HEK293 (cell line): ENCODE results near the gene UCKL1.

ENCODE experiments used
- CTCF ChIA-PET: fragments of 350-600 bp; formaldehyde crosslinking; extraction: SDS; loops from one replicate; lab custom pipeline; 2021; ENCODE audit warnings: antibody characterized with exemption; lab: Yijun Ruan, JAX
- POLR2A ChIA-PET: fragments of 300-600 bp; formaldehyde crosslinking; extraction: SDS; loops from one replicate; lab custom pipeline; 2020; ENCODE audit warnings: antibody characterized with exemption, inconsistent platforms; lab: Yijun Ruan, JAX
- H3K27ac ChIP-seq: fragments of 200-500 bp; sonication (Bioruptor generic); 2 replicates; pipeline ENCODE4 v1.5.1; 2014; ENCODE audit warnings: low read depth, low read length, control low read depth, inconsistent platforms; ENCODE audit errors: extremely low read depth
- H3K36me3 ChIP-seq, 2 experiments: fragments of 200-500 bp in 1 of 2; sonication (Bioruptor generic) in 1 of 2; 1 replicate in 1 of 2; 2 replicates in 1 of 2; pipeline ENCODE4 v1.5.1; 2014 to 2017; ENCODE audit warnings: inconsistent platforms in 2 of 2, low read length in 2 of 2; ENCODE audit not compliant: control insufficient read depth in 2 of 2, insufficient read depth in 1 of 2
- H3K4me1 ChIP-seq: fragments of 200-500 bp; sonication (Bioruptor generic); 2 replicates; pipeline ENCODE4 v1.5.1; 2014; ENCODE audit warnings: mild to moderate bottlenecking, low read length, inconsistent platforms; ENCODE audit not compliant: control insufficient read depth, insufficient read depth
- H3K4me3 ChIP-seq: 2 replicates; pipeline ENCODE4 v1.5.1; 2011; ENCODE audit warnings: low read depth, mild to moderate bottlenecking, control low read depth, low read length, moderate library complexity
- H3K9me3 ChIP-seq: fragments of 200-500 bp; sonication (Bioruptor generic); 2 replicates; pipeline ENCODE4 v1.5.1; 2014; ENCODE audit warnings: low read depth, low read length, inconsistent platforms; ENCODE audit not compliant: control insufficient read depth, insufficient read depth
- BCL11A ChIP-seq: fragments of 450-650 bp; formaldehyde crosslinking; IDR thresholded peaks from 2 replicates; pipeline ENCODE4 v1.5.1; 2016; ENCODE audit warnings: low read depth, missing biosample characterization, missing genetic modification characterization
- GFI1B ChIP-seq: fragments of 450-650 bp; formaldehyde crosslinking; IDR thresholded peaks from 2 replicates; pipeline ENCODE4 v1.5.1; 2016; ENCODE audit warnings: missing biosample characterization, missing genetic modification characterization
- GLI4 ChIP-seq: fragments of 450-650 bp; formaldehyde crosslinking; IDR thresholded peaks from 2 replicates; pipeline ENCODE4 v1.5.1; 2016; ENCODE audit warnings: missing biosample characterization, missing genetic modification characterization
- GLIS1 ChIP-seq: fragments of 450-650 bp; formaldehyde crosslinking; IDR thresholded peaks from 2 replicates; pipeline ENCODE4 v1.5.1; 2016; ENCODE audit warnings: missing biosample characterization, missing genetic modification characterization
- KLF17 ChIP-seq: fragments of 450-650 bp; formaldehyde crosslinking; IDR thresholded peaks from 2 replicates; pipeline ENCODE4 v1.5.1; 2016; ENCODE audit warnings: missing biosample characterization, missing genetic modification characterization
- PRDM1 ChIP-seq: fragments of 450-650 bp; formaldehyde crosslinking; IDR thresholded peaks from 2 replicates; pipeline ENCODE4; 2016; ENCODE audit warnings: missing biosample characterization, missing genetic modification characterization
- PRDM10 ChIP-seq: fragments of 450-650 bp; formaldehyde crosslinking; IDR thresholded peaks from 2 replicates; pipeline ENCODE4 v1.5.1; 2016; ENCODE audit warnings: missing biosample characterization, missing genetic modification characterization
- REST ChIP-seq: fragments of 450-650 bp; formaldehyde crosslinking; IDR thresholded peaks from 2 replicates; pipeline ENCODE4 v1.5.1; 2016; ENCODE audit warnings: missing biosample characterization, missing genetic modification characterization
- SP2 ChIP-seq: fragments of 450-650 bp; formaldehyde crosslinking; IDR thresholded peaks from 2 replicates; pipeline ENCODE4 v1.5.1; 2016; ENCODE audit warnings: missing biosample characterization, missing genetic modification characterization
- SP7 ChIP-seq: fragments of 450-650 bp; formaldehyde crosslinking; IDR thresholded peaks from 2 replicates; pipeline ENCODE4 v1.5.1; 2016; ENCODE audit warnings: missing biosample characterization, missing genetic modification characterization
- ZBTB1 ChIP-seq: fragments of 450-650 bp; formaldehyde crosslinking; IDR thresholded peaks from 2 replicates; pipeline ENCODE4 v1.5.1; 2016; ENCODE audit warnings: missing biosample characterization, missing genetic modification characterization
- ZBTB48 ChIP-seq: fragments of 450-650 bp; formaldehyde crosslinking; IDR thresholded peaks from 2 replicates; pipeline ENCODE4 v1.5.1; 2016; ENCODE audit warnings: missing biosample characterization, missing genetic modification characterization
- ZIC2 ChIP-seq: fragments of 450-650 bp; formaldehyde crosslinking; IDR thresholded peaks from 2 replicates; pipeline ENCODE4 v1.5.1; 2016; ENCODE audit warnings: missing biosample characterization, missing genetic modification characterization
- ZNF112 ChIP-seq: fragments of 450-650 bp; formaldehyde crosslinking; IDR thresholded peaks from 2 replicates; pipeline ENCODE4 v1.5.0; 2017; ENCODE audit warnings: missing biosample characterization, missing genetic modification characterization
- ZNF157 ChIP-seq: fragments of 450-650 bp; formaldehyde crosslinking; IDR thresholded peaks from 2 replicates; pipeline ENCODE4 v1.5.1; 2016; ENCODE audit warnings: missing biosample characterization, missing genetic modification characterization
- ZNF174 ChIP-seq: fragments of 450-650 bp; formaldehyde crosslinking; IDR thresholded peaks from 2 replicates; pipeline ENCODE4 v1.5.0; 2017; ENCODE audit warnings: missing biosample characterization, mild to moderate bottlenecking, missing genetic modification characterization
- ZNF18 ChIP-seq: fragments of 450-650 bp; formaldehyde crosslinking; IDR thresholded peaks from 2 replicates; pipeline ENCODE4 v1.5.1; 2016; ENCODE audit warnings: missing biosample characterization, missing genetic modification characterization
- ZNF449 ChIP-seq: fragments of 450-650 bp; formaldehyde crosslinking; IDR thresholded peaks from 2 replicates; pipeline ENCODE4 v1.5.1; 2017; ENCODE audit warnings: missing biosample characterization, mild to moderate bottlenecking, missing genetic modification characterization, moderate library complexity
- ZNF560 ChIP-seq: fragments of 450-650 bp; formaldehyde crosslinking; IDR thresholded peaks from 2 replicates; pipeline ENCODE4 v1.5.1; 2017; ENCODE audit warnings: missing biosample characterization, missing genetic modification characterization, borderline replicate concordance
- ZNF600 ChIP-seq: fragments of 450-650 bp; formaldehyde crosslinking; IDR thresholded peaks from 2 replicates; pipeline ENCODE4 v1.5.1; 2016; ENCODE audit warnings: missing biosample characterization, missing genetic modification characterization
- ZNF624 ChIP-seq: fragments of 450-650 bp; formaldehyde crosslinking; IDR thresholded peaks from 2 replicates; pipeline ENCODE4 v1.5.1; 2017; ENCODE audit warnings: missing biosample characterization, missing genetic modification characterization
- ZNF692 ChIP-seq: fragments of 450-650 bp; formaldehyde crosslinking; IDR thresholded peaks from 2 replicates; pipeline ENCODE4 v1.5.1; 2016; ENCODE audit warnings: missing biosample characterization, missing genetic modification characterization

The UCKL1 gene

GRCh38 chr20:63978319-63979228 lies 22.4 kb upstream of the UCKL1 start (continued):
- TF ChIP-seq ZNF624 (tag by site-specific recombination) = no peak
- TF ChIP-seq ZBTB1 = no peak
- no peak for TF ChIP-seq ZNF560 (tag by site-specific recombination)
- no peak for TF ChIP-seq ZNF112 (tag by site-specific recombination)
- no peak for TF ChIP-seq PRDM1 (tag by site-specific recombination)
- no peak for TF ChIP-seq GLI4 (tag by site-specific recombination)

GRCh38 chr20:63977739-63978276 lies 21.6 kb upstream of the UCKL1 start:
- peaks cover 0 to 4% of the 10 kb centered on the region in 2 experiments; a peak in 1 of 3 replicates for H3K36me3 ChIP-seq
- no peak overlapping the region for H3K27ac ChIP-seq
- no peaks in the 10 kb centered on the region for H3K9me3 ChIP-seq
- CTCF ChIA-PET = interaction anchor here (0.8 kb wide), 1 partner anchor 21 kb away, joined by 5 read pairs; no protein-coding TSS in a partner anchor
- POLR2A ChIA-PET = interaction anchor here (0.8 kb wide), 1 partner anchor 22 kb away, joined by 4 read pairs; the partner anchor contains the start of gene UCKL1
- no peak overlapping the region for H3K4me3 ChIP-seq
- peaks cover 13% of the 10 kb centered on the region for H3K4me1 ChIP-seq
- TF ChIP-seq GFI1B (tag by site-specific recombination) (no peak), KLF17 (0 out of 2 replicates have a peak, but pooled peaks have one; percentile 36), BCL11A (tag by site-specific recombination) (0 out of 2 replicates have a peak, but pooled peaks have one; percentile 23), SP2 (tag by site-specific recombination) (peak; percentile 43), ZNF449 (tag by site-specific recombination) (peak; percentile 63; the same call in 1 of the 2 replicates), ZNF692 (peak; percentile 76), ZNF600 (tag by site-specific recombination) (peak; percentile 78), ZNF18 (tag by site-specific recombination) (peak; percentile 91), GLIS1 (tag by site-specific recombination) (peak; percentile 97), SP7 (peak; percentile 60; the same call in 1 of the 2 replicates), ZNF157 (tag by site-specific recombination) (no peak), REST (tag by site-specific recombination) (no peak), ZIC2 (tag by site-specific recombination) (peak; percentile 88), ZNF174 (tag by site-specific recombination) (no peak), PRDM10 (tag by site-specific recombination) (0 out of 2 replicates have a peak, but pooled peaks have one; percentile 28), ZBTB48 (tag by site-specific recombination) (peak; percentile 40; the same call in 1 of the 2 replicates)
